GM19328 (cell line): ENCODE measurements around the gene CRAMP1.

Experiments
- ATAC-seq: cut with Tn5 transposase; IDR thresholded peaks from one replicate; pipeline ENCODE4 v1.9.1; 2021; ENCODE audit warnings: mild to moderate bottlenecking, moderate library complexity; ENCODE audit not compliant: unreplicated experiment

CRAMP1 gene

DNA sequence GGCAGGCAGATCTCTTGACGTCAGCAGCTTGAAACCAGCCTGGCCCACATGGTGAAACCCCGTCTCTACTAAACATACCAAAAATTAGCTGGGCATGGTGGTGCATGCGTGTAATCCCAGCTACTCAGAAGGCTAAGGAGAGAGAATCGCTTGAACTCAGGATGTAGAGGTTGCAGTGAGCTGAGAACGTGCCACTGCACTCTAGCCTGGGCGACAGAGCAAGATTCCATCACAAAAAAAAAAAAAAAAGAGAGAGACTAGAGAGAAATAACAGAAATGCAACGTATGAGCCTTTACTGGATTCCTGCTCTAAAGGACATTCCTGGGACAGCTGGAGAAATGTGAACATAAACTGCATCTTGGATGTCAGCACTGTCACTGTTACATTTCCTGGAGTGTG, 11.1 kb upstream of the CRAMP1 start:
- ATAC-seq: no peak

- ATAC-seq: no peak
Measured at GRCh38 chr16:1601489-1601888, 10.7 kb upstream of the CRAMP1 start.

DNA sequence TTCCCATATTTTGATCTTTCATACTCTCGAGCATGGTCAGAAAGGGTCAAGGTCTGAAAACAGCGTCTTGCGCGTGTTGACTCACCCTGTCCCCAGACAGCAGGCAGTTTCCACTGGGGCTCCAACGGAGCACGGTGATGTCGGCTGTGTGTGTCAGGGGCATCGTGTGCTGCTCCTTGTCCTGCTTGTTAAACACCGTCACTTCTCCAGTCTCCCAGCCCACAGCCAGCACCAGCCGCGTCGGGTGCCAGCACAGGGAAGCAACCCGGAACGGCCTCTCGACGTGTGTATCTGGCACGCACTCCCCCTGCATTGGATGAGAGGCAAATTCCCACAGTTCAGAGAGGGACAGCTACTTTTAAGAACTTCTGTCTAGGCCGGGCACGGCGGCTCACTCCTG, 9.9 kb upstream of the CRAMP1 start:
- no peak for ATAC-seq

GRCh38 chr16:1606774-1607173, 5.4 kb upstream of the CRAMP1 start:
- ATAC-seq: no peak

- ATAC-seq: no peak
Measured at GRCh38 chr16:1607971-1608370, 4.2 kb upstream of the CRAMP1 start.

GRCh38 chr16:1610071-1610898, 1.9 kb upstream of the CRAMP1 start:
- peak; percentile 38 for ATAC-seq

GRCh38 chr16:1610899-1611632, 1.1 kb upstream of the CRAMP1 start:
- no peak for ATAC-seq

DNA sequence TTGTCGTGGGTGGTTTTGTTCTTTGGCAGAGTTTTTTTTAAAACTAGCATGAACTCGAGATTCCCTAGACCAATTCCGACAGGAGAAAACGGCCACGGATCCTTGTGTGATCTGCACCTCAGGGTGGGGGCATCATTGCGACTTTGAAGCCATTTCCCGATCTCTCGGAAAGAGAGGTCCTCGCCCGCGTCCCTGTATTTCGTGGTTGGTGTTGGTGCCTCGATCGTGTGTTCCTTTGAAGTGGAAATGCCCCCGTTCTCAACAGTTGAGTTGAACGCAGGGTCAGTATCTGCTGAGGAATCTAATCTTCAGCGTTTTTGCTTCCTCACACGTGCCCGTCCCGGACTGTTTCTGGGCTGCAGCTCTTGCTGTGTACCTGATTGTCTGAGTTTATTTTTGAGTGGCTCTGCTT, 1.1 kb downstream of the CRAMP1 start:
- ATAC-seq: no peak

- ATAC-seq: no peak
Measured at GRCh38 chr16:1613728-1614455, 1.7 kb downstream of the CRAMP1 start.

DNA sequence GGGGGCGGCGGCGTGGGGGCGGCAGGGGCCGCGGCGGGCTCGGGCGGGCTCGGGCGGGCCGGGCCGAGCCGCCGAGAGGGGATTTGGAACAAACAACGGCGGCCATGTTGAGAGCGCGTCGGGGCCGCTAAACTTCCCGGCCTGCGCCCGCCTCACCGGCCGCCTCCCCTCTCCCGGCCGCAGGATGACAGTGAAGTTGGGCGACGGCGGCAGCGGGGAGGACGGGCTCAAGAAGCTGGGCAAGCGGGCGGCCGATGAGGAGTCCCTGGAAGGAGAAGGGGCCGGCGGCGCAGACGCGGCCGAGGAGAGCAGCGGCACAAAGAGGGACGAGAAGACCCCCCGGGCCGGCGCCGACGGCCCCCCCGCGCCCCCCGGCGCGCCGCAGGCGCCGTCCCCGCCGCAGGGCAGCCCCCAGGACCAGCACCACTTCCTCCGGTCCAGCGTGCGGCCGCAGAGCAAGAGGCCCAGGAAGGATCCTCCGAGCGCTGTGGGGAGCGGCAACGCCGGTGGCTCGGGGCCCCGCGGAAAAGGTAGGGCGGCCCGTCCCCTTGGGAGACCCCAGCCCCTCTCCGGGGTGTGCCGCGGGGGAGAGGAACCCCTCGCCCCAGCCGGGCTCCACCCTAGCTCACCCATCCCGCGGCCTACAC, 2.4 kb downstream of the CRAMP1 start:
- ATAC-seq: no peak

GRCh38 chr16:1615761-1616160, 3.6 kb downstream of the CRAMP1 start:
- no peak for ATAC-seq

GRCh38 chr16:1619976-1620375, 7.8 kb downstream of the CRAMP1 start:
- no peak for ATAC-seq

DNA sequence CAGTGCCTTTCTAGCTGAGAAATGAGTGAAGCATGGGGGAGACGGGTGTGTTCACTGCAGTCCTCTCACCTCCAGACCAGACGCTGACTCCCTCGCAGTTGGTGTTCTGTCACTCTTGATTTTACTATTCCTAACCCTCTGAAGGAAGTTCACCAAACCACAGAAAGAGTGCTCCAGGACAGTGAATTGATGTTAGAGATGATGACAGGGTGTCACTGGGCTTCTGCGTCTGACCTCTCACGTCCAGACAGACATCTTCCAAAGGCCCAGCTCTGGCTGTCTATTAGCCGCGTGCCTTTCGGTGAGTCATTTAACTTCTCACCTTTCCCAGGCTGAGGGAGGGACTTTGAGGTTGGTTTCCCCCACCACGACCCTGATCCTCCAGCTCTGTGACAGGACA, 8.2 kb downstream of the CRAMP1 start:
- ATAC-seq: no peak

DNA sequence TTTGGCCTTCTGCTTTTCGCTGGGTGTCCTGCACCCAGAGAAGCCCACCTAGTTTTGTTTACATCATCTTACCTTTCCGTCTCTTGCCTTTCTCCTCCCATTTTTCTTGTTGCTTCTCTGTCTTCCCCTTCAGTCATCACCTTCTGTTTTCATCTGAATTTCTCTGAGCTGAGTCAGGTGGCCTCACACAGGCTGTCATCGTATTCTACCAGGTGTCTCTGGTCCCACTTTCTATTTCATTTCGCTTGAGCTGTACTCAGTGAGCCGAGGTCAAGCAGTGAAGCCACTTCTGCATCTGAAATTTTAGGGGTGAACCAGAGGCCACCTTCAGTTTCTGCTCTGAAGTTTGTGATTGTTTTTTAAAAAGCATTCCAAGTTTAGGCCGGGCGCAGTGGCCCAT, 9.7 kb downstream of the CRAMP1 start:
- no peak for ATAC-seq

GRCh38 chr16:1626327-1626726, 14.2 kb downstream of the CRAMP1 start:
- no peak for ATAC-seq

GRCh38 chr16:1626776-1627175, 14.6 kb downstream of the CRAMP1 start:
- ATAC-seq: no peak

GRCh38 chr16:1630450-1631213, 18.5 kb downstream of the CRAMP1 start:
- ATAC-seq: no peak

DNA sequence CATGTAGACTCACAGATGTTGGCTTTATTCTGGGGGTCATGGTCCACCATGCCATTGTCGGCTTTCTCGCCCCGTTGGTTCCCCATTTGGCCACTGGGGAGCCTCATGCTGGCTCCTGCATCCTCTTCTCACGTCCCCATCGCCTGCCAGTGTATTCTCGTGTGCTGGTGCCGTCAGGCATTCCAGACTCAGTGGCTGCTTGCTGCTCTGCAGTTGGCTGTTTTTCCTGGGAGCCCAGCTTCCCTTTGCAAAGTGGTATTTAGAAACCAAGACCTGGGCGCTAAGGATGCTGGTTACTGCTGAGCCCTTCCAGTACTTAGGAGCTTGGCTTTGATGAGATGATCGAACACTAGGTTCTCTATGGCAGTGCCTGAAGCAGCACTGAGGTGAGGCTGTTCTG, 19.1 kb downstream of the CRAMP1 start:
- no peak for ATAC-seq

DNA sequence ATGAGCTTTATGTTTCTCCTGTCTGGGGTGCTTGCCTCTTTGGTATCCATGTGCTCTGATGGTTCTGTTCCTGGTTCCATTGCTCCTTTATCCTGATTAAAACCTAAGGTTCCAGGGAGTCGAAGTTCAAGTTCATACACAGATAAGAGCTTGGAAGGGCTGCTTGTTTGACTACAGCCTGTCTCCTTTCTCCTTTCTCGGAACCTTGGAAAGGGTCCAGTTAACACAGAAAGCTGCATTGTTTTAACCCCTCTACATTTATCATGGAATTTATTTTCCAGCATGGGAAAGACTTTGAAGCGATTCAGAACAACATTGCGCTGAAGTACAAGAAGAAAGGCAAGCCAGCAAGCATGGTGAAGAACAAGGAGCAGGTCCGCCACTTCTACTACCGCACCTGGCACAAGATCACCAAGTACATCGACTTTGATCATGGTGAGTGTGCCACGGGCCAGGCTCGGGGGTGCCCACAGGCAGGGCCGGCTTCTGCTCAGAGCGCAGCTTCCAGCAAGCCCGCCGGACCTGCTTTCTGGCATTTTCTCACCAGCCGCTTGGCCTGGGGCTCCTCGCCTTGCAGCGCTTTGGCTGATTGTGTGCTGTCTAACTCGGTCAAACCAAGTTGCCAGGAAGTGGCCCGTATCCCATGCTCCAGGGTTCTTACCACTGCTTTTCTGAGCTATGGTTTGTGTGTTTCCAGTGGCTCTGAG, 19.9 kb downstream of the CRAMP1 start:
- ATAC-seq: no peak

DNA sequence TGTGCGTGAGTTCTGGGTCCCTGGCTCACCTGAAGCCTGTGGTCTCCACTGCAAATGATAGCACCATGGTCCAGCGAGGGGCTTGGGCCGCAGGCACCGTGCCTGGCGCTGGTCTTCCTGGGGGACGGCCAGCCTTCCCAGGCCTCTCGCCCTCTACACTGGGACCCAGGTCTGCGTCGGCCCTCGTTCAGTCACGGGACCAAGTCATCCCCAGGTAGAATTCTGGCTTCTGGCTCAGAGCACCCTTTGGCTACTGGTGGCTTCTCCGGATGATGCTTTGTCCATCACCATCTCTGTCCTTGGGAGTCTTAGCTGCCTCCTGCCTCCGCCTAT, 20.4 kb downstream of the CRAMP1 start:
- no peak for ATAC-seq
